ENCODE measurements around the gene MLLT10.

- TF ChIP-seq YY1 (IDR thresholded peaks at IDR 0.05; ENCODE audit: extremely low read depth, insufficient replicate concordance, low read depth, low read length) (no peak), CTCF (IDR thresholded peaks at IDR 0.05 in 2 of 3, conservative IDR thresholded peaks at IDR 0.05 in 1 of 3; ENCODE audit: borderline replicate concordance in 1 of 3, insufficient read depth in 1 of 3, low read depth in 2 of 3, low read length in 2 of 3) (no peak), ELF1 (IDR thresholded peaks at IDR 0.05; ENCODE audit: borderline replicate concordance, low read depth) (no peak), SRF (IDR thresholded peaks at IDR 0.05; ENCODE audit: low read depth) (no peak), EZH2phosphoT487 (IDR thresholded peaks at IDR 0.05; ENCODE audit: borderline replicate concordance) (no peak), CEBPB (IDR thresholded peaks at IDR 0.05; ENCODE audit: low read depth) (no peak), SIN3A (IDR thresholded peaks at IDR 0.05; ENCODE audit: low read depth) (no peak), POLR2A (IDR thresholded peaks at IDR 0.05; ENCODE audit: borderline replicate concordance, extremely low read depth, insufficient read depth, insufficient read length) (no peak), POLR2AphosphoS5 (IDR thresholded peaks at IDR 0.05; ENCODE audit: low read depth, low read length) (no peak), ATF3 (IDR thresholded peaks at IDR 0.05) (no peak), EGR1 (IDR thresholded peaks at IDR 0.05; ENCODE audit: low read depth) (no peak)
Observed at GRCh38 chr10:21570761-21571521, 36.9 kb downstream of the MLLT10 start.
